Gastrocnemius medialis (tissue), 4 donors: ENCODE measurements around the gene FASTKD3.
A peak's percentile ranks its signal among the peaks of the same experiment; 100 is the strongest.

Experiments
- POLR2A ChIP-seq, 2 donors: fragments of 450-650 bp; IDR thresholded peaks; one replicate each; pipeline ENCODE4 v1.6.1; 2017; ENCODE audit warnings: antibody characterized with exemption in 2 of 2, mild to moderate bottlenecking in 2 of 2, moderate library complexity in 2 of 2
- TF ChIP-seq, protein P1 (sequence below), 5 experiments: fragments of 450-650 bp in 3 of 5; fragments of 200-600 bp in 2 of 5; sonication (generic) in 2 of 5; IDR thresholded peaks in 4 of 5; conservative IDR thresholded peaks in 1 of 5; 1 replicate in 4 of 5; 2 replicates in 1 of 5; pipeline ENCODE4 v1.5.1; 2016 to 2019; ENCODE audit warnings: antibody characterized with exemption in 5 of 5, mild to moderate bottlenecking in 3 of 5, moderate library complexity in 3 of 5

DNA sequence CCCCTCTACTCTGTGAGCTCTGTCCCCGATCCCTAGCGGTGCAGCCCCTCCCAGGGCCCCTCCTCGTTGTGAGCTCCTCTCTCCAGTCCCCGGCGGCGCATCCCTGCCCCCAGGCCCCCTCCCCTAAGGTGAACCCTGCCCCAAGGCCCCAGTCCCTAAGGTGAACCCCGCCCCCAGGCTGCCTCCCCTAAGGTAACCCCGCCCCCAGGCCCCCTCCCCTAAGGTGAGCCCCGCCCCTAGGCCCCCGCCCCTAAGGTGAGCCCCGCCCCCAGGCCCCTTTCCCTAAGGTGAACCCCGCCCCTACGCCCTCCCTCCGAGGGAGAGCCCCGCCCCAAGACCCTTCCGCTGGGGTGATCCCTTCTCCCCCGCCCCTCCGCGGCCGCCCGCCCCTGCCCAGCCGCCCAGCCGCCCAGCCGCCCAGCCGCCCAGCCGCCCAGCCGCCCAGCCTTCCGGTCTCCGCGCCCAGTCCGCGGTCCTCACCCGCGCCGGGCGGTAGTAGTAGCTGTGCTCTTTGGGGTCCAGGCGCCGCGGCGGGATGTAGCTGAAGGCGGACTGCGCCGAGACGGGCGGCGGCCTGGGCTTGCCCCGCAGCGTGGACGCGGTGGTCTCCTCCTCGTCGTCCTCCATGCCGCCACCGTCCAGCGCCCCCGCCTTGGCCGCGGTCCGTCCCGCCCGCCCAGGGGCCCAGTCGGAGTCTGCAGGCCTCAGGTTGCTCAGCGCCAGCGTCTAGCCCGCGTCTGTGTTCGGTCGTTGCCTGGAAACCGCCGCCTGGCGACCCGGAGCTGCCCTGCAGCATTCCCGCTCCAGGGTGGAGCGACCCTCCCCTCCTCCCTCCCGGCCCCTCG is 18.2 kb downstream of the FASTKD3 start, which contains the start of gene CFAP90:
- TF ChIP-seq, protein P1, sequence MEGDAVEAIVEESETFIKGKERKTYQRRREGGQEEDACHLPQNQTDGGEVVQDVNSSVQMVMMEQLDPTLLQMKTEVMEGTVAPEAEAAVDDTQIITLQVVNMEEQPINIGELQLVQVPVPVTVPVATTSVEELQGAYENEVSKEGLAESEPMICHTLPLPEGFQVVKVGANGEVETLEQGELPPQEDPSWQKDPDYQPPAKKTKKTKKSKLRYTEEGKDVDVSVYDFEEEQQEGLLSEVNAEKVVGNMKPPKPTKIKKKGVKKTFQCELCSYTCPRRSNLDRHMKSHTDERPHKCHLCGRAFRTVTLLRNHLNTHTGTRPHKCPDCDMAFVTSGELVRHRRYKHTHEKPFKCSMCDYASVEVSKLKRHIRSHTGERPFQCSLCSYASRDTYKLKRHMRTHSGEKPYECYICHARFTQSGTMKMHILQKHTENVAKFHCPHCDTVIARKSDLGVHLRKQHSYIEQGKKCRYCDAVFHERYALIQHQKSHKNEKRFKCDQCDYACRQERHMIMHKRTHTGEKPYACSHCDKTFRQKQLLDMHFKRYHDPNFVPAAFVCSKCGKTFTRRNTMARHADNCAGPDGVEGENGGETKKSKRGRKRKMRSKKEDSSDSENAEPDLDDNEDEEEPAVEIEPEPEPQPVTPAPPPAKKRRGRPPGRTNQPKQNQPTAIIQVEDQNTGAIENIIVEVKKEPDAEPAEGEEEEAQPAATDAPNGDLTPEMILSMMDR (IDR thresholded peaks at IDR 0.05 in 4 of 5, conservative IDR thresholded peaks at IDR 0.05 in 1 of 5) = peak in 1 of 5 experiments; percentile 20
- TF ChIP-seq POLR2A (IDR thresholded peaks at IDR 0.05) = no peak
